ENCODE results near the gene PM20D1.
A peak's percentile ranks its signal among the peaks of the same experiment; 100 is the strongest.
"Not testable (repeated sequence)": the region's sequence is repeated elsewhere in the genome, so short reads cannot be mapped to it uniquely, and the experiment has no call there.

Gene PM20D1, protein sequence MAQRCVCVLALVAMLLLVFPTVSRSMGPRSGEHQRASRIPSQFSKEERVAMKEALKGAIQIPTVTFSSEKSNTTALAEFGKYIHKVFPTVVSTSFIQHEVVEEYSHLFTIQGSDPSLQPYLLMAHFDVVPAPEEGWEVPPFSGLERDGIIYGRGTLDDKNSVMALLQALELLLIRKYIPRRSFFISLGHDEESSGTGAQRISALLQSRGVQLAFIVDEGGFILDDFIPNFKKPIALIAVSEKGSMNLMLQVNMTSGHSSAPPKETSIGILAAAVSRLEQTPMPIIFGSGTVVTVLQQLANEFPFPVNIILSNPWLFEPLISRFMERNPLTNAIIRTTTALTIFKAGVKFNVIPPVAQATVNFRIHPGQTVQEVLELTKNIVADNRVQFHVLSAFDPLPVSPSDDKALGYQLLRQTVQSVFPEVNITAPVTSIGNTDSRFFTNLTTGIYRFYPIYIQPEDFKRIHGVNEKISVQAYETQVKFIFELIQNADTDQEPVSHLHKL

GRCh38 chr1:205849619-205850355 lies at the start of gene PM20D1:
Gene PM20D1, minus strand, starts transcription at chr1:205850132. Its CDS starts 60 bp downstream, at chr1:205850072.
- peak; percentile 51 for DNase-seq (ENCODE audit: low read depth, low spot score)

DNA sequence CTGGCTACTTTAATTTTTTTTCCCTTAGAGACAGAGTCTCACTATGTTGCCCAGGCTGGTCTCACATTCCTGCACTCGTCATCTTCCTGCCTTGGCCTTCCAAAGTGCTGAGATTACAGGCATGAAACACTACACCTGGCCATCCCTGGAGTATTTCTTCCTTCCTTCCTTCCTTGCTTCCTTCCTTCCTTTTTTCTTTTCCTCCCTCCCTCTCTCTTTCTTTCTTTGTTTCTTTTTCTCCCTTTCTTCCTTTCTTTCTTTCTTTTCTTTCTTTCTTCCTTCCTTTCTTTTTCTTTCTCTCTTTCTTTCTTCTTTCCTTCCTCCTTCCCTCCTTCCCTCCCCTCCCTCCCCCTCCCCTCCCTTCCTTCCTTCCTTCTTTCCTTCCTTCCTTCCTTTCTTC lies 46.4 kb upstream of the PM20D1 start:
- DNase-seq (ENCODE audit: low read depth, low spot score): no peak

DNA sequence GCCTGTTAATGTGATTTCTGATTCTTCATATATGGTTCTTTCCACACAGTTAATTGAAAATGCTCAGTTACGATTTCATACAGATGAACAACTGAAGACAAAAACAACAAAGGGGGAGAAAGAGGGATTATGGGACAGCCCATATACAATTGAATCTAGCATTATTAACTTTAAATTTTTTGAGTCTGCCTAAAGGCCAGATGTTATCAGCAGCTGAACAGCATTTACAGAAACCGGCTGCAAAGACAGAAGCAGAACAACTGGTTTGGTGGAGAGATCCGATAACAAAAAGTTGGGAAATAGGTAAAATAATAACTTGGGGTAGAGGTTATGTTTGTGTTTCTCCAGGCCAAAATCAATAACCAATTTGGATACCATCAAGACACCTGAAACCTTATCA lies 44.2 kb upstream of the PM20D1 start:
- DNase-seq (ENCODE audit: low read depth, low spot score): not testable (repeated sequence)

GRCh38 chr1:205892175-205892574 lies 42.2 kb upstream of the PM20D1 start:
- not testable (repeated sequence) for DNase-seq (ENCODE audit: low read depth, low spot score)

- DNase-seq (ENCODE audit: low read depth, low spot score): not testable (repeated sequence)
These were observed 41.5 kb upstream of the PM20D1 start for GRCh38 chr1:205891481-205891880.

GRCh38 chr1:205890631-205891030 lies 40.7 kb upstream of the PM20D1 start:
- not testable (repeated sequence) for DNase-seq (ENCODE audit: low read depth, low spot score)

DNA sequence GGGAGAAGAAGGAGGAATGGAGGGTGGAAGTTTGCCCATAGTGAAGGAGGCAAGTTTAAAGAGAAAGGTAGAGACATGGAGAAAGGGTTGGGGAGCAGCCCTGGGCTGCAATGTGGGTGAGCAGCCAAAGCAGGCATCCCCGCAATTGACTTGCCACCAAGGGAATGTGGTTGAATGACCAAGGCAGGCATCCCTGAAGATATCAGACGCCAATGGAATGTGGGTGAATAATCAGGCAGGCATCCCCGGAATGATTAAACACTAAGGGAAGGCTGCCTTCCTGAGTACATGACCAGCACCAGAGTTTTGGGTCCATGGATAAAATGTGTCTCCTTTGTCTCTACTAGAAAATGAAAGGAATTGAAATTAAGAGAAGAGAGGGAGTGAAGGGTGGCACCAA lies 39.8 kb upstream of the PM20D1 start:
- DNase-seq (ENCODE audit: low read depth, low spot score): not testable (repeated sequence)

- not testable (repeated sequence) for DNase-seq (ENCODE audit: low read depth, low spot score)
These were observed 39.1 kb upstream of the PM20D1 start for GRCh38 chr1:205889006-205889405.

GRCh38 chr1:205883792-205884191 lies 33.9 kb upstream of the PM20D1 start:
- DNase-seq (ENCODE audit: low read depth, low spot score): no peak

GRCh38 chr1:205880923-205881322 lies 31.0 kb upstream of the PM20D1 start:
- no peak for DNase-seq (ENCODE audit: low read depth, low spot score)

DNA sequence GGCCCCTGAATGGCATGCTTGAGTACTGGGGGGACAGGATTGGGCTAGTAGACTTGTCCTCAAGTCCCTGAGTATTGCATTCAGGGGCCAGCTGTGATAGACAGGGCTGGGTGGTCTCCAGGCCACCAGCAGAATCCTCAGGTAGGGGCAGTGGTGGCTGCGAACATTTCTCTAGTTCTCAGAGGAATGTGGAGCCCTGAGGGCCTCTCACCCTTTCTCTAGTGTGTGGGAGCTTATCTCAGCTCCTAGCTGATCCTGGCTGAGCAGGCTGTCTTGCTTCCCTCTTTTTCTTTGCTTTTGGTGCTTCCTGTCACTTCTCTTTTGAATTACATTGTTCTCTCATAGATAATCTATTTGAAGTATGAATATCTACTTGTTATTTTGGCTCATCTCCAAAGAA lies 30.0 kb upstream of the PM20D1 start:
- DNase-seq (ENCODE audit: low read depth, low spot score): no peak

DNA sequence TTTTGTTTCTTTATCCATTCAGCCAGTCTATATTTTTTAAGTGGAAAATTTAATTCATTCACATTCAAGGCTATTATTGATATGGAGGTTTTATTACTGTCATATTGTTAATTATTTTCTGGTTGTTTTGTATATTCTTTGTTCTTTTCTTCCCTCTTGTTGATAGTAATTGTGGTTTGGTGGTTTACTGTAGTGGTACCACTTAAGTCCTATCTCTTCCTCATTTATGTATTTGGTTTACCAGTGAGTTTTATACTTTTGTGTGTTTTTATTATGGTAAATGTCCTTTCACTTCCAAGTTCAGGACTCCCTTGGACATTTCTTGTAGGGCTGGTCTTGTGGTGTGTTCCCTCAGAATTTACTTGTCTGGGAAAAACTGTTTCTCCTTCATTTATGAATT lies 28.1 kb upstream of the PM20D1 start:
- no peak for DNase-seq (ENCODE audit: low read depth, low spot score)

DNA sequence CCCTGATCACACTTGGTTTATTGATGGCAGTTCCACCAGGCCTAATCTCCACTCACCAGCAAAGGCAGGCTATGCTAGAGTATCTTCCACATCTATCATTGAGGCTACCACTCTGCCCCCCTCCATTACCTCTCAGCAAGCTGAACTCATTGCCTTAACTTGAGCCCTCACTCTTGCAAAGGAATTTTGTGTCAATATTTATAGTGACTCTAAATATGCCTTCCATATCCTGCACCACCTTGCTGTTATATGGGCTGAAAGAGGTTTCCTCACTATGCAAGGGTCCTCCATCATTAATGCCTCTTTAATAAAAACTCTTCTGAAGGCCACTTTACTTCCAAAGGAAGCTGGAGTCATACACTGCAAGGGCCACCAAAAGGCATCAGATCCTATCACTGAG lies 23.2 kb upstream of the PM20D1 start:
- DNase-seq (ENCODE audit: low read depth, low spot score): not testable (repeated sequence)

DNA sequence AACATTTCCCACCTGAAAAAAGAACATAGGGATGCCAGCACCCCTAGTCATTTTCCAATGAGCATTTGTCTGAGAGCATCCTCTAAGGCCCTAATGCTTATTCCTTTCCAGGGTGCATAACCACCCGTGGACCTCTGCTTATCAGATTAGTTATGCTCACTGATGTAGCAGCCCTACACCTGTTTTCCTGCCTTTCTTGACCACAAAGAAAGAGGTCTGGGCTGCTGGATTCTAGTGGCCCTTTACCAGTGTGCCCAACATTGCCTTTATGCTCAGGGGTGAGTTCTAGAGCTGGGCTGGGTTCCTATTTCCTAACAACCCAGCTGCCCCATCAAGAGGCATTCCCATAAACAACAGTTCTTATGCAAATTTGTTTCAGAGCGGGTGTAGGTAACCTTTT lies 20.3 kb upstream of the PM20D1 start:
- no peak for DNase-seq (ENCODE audit: low read depth, low spot score)

DNA sequence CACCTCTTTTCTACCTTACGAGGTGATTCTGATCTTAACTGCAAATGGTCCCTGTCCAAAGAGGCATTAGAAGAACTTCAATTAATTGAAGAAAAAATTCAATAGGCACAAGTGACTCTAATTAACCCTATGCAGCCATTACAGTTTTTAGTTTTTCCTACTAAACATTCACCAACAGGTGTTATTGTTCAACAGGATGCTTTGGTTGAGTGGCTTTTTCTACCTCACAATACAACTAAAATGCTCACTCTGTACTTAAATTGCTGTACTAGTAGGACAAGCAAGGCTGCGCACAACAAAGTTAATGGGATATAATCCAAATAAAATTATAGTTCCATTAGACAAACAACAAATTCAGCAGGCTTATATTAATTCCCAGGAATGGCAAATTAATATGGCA lies 11.6 kb upstream of the PM20D1 start:
- no peak for DNase-seq (ENCODE audit: low read depth, low spot score)

GRCh38 chr1:205858141-205858961 lies 8.4 kb upstream of the PM20D1 start:
- DNase-seq (ENCODE audit: low read depth, low spot score): no peak

DNA sequence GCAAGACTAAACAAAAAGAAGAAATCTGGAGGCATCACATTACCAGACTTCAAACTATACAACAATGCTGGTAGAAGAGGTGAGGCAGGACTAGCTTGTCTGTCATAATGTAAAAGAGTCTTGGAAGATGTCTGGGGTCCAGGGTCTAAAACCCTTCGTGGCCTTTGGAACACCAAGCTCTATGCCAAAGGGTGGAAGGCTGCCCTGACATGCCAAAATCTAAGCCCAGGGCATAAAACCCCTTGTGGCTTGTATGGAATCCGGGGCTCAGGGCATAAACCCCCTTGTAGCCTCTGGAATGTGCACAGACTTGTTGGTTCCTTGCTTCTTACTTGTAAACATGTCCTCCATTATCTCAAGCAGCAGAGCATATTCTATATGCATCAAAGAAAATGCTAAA lies 7.6 kb upstream of the PM20D1 start:
- DNase-seq (ENCODE audit: low read depth, low spot score): not testable (repeated sequence)

DNA sequence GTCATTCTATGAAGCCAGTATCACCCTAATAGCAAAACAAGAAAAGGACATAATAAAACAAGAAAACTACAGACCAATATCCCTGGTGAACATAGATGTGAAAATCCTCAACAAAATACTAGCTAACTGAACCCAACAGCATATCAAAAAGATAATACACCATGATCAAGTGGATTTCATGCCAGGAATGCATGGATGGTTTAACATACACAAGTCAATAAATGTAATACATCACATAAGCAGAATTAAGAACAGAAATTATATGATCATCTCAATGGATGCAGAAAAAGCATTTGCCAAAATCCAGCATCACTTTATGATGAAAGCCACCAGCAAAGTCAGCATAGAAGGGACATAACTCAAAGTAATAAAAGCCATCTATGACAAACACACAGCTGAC lies 6.5 kb upstream of the PM20D1 start:
- no peak for DNase-seq (ENCODE audit: low read depth, low spot score)

- no peak for DNase-seq (ENCODE audit: low read depth, low spot score)
These were observed 3.0 kb upstream of the PM20D1 start for GRCh38 chr1:205852969-205853368.

DNA sequence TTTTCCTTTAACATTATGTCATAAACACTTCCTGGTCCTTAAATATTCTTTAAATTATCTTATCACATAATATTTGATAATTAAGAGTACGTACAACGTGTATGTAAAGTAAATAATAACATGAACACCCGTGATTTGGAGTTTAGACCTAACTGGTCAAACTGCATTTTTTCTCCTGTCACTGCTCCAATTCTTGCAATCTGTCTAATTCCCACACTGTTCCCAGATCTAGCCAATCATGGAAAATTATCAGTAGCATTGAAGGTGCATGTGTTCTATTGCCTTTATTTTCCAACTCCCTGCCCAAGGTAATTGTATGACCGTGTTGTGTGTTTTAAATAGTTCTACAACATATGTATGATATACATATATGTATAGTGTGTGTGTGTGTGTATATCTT lies 2.1 kb upstream of the PM20D1 start:
- DNase-seq (ENCODE audit: low read depth, low spot score): no peak

GRCh38 chr1:205843036-205843859 lies 6.7 kb downstream of the PM20D1 start:
- DNase-seq (ENCODE audit: low read depth, low spot score): no peak
